Vein endothelial cell (primary cell): ENCODE results near the gene LCE1D. TPM values are rescaled to one million over a fixed set of nuclear protein-coding genes. Genes with fewer than 3 reads are reported as not detected.

ENCODE experiments used
- total RNA-seq: library from RNA; depleted of rRNA; stranded (reverse); fragments of >200 nt; gene quantifications from 2 replicates; pipeline ENCODE4 v1.2.3, GENCODE V29; 2012

LCE1D gene
- not detected in 2 replicates for total RNA-seq

GRCh38 chr1:152796421-152796820, at the start of gene LCE1D:
LCE1D (plus strand) TSS chr1:152796721; CDS start chr1:152797795, 1,074 bp downstream.

GRCh38 chr1:152757747-152758146, 38.8 kb upstream of the LCE1D start, which contains the start of gene KPRP:
KPRP (plus strand) TSS chr1:152758025; CDS start chr1:152759589, 1,564 bp downstream.

GRCh38 chr1:152774875-152775274, 21.6 kb upstream of the LCE1D start, which contains the start of gene LCE1F:
LCE1F (plus strand) TSS chr1:152775140; CDS start chr1:152776372, 1,232 bp downstream.

GRCh38 chr1:152786077-152786476, 10.4 kb upstream of the LCE1D start, which contains the start of gene LCE1E:
LCE1E (plus strand) TSS chr1:152786257; CDS start chr1:152787300, 1,043 bp downstream.

GRCh38 chr1:152806576-152806975, 10.1 kb downstream of the LCE1D start, which contains the start of gene LCE1C:
LCE1C (minus strand) TSS chr1:152806651; CDS start chr1:152805478, 1,173 bp downstream.

GRCh38 chr1:152811671-152812070, 15.2 kb downstream of the LCE1D start, which contains the start of gene LCE1B:
LCE1B (plus strand) TSS chr1:152811971; CDS start chr1:152812447, 476 bp downstream.

GRCh38 chr1:152827173-152827572, 30.7 kb downstream of the LCE1D start, which contains the start of gene LCE1A:
LCE1A (plus strand) TSS chr1:152827473; CDS start chr1:152827473, 0 bp downstream.

GRCh38 chr1:152842556-152842955, 46.0 kb downstream of the LCE1D start, which contains the start of gene LCE6A:
LCE6A (plus strand) TSS chr1:152842856; CDS start chr1:152843521, 665 bp downstream.

Other genes with a start within 250 kb of the LCE1D start
- not detected in 2 replicates for gene LCE3E, start 229.9 kb upstream of the LCE1D start, total RNA-seq
- gene LCE3D, start 216.2 kb upstream of the LCE1D start, total RNA-seq = not detected in 2 replicates
- gene LCE3C, start 196.5 kb upstream of the LCE1D start, total RNA-seq = not detected in 2 replicates
- not detected in 2 replicates for gene LCE3B, start 182.9 kb upstream of the LCE1D start, total RNA-seq
- gene LCE3A, start 173.6 kb upstream of the LCE1D start, total RNA-seq = not detected in 2 replicates
- gene LCE2D, start 133.3 kb upstream of the LCE1D start, total RNA-seq = not detected in 2 replicates
- gene LCE2C, start 121.4 kb upstream of the LCE1D start, total RNA-seq = not detected in 2 replicates
- gene LCE2B, start 110.6 kb upstream of the LCE1D start, total RNA-seq = not detected in 2 replicates
- not detected in 2 replicates for gene LCE2A, start 98.4 kb upstream of the LCE1D start, total RNA-seq
- not detected in 2 replicates for gene LCE4A, start 88.6 kb upstream of the LCE1D start, total RNA-seq
- not detected in 2 replicates for gene KPRP, start 38.7 kb upstream of the LCE1D start, total RNA-seq
- gene LCE1F, start 21.6 kb upstream of the LCE1D start, total RNA-seq = not detected in 2 replicates
- gene LCE1E, start 10.5 kb upstream of the LCE1D start, total RNA-seq = not detected in 2 replicates
- gene LCE1C, start 9.9 kb downstream of the LCE1D start, total RNA-seq = not detected in 2 replicates
- gene LCE1B, start 15.2 kb downstream of the LCE1D start, total RNA-seq = not detected in 2 replicates
- not detected in 2 replicates for gene LCE1A, start 30.8 kb downstream of the LCE1D start, total RNA-seq
- not detected in 2 replicates for gene LCE6A, start 46.1 kb downstream of the LCE1D start, total RNA-seq
- gene LCE7A, start 63.3 kb downstream of the LCE1D start, total RNA-seq = not detected in 2 replicates
- gene SMCP, start 81.6 kb downstream of the LCE1D start, total RNA-seq = not detected in 2 replicates
- not detected in 2 replicates for gene IVL, start 111.8 kb downstream of the LCE1D start, total RNA-seq
- gene SPRR5, start 150.5 kb downstream of the LCE1D start, total RNA-seq = not detected in 2 replicates
- not detected in 2 replicates for gene SPRR4, start 173.9 kb downstream of the LCE1D start, total RNA-seq
- gene SPRR1A, start 187.4 kb downstream of the LCE1D start, total RNA-seq = not detected in 2 replicates
- gene SPRR3, start 205.0 kb downstream of the LCE1D start, total RNA-seq = not detected in 2 replicates
- not detected in 2 replicates for gene SPRR1B, start 234.5 kb downstream of the LCE1D start, total RNA-seq
- gene SPRR2D, start 244.4 kb downstream of the LCE1D start, total RNA-seq = not detected in 2 replicates